Fibroblast of peridontal ligament (primary cell): ENCODE results near the gene HCRT.

ENCODE experiments used
- DNase-seq: peaks from one replicate; pipeline ENCODE4 v3.0.0-alpha.2; 2010; ENCODE audit errors: extremely low read depth

HCRT gene

GRCh38 chr17:42138749-42139492, 46.3 kb downstream of the HCRT start:
- DNase-seq: no peak

GRCh38 chr17:42136654-42137051, 48.6 kb downstream of the HCRT start:
- DNase-seq: no peak

GRCh38 chr17:42135664-42136653, 49.3 kb downstream of the HCRT start:
- peak; percentile 19 for DNase-seq

- no peak for DNase-seq
These were observed 50.1 kb downstream of the HCRT start for GRCh38 chr17:42135151-42135550.
